Left lung (tissue), 10 donors: Measurements from ENCODE around the gene DEAF1. TPM values are rescaled to one million over a fixed set of nuclear protein-coding genes. Genes with fewer than 3 reads are reported as not detected.

Source experiments
- ATAC-seq: fragments of 200-7000 bp; cut with Tn5 transposase; one replicate; pipeline ENCODE4 v1.9.1; 2020; ENCODE audit warnings: moderate library complexity
- DNase-seq, 4 donors: peaks; one replicate each; pipeline ENCODE4 v3.0.0-alpha.2; 2013 to 2020
- H3K27ac ChIP-seq, 2 donors: fragments of 200-600 bp; sonication (generic) in 1 of 2; one replicate each; pipeline versions ENCODE4 v1.5.0 to v1.8.0; 2020 to 2021
- H3K27me3 ChIP-seq, 2 donors: fragments of 200-600 bp; sonication (generic) in 1 of 2; one replicate each; pipeline versions ENCODE4 v1.5.0 to v1.8.0; 2020 to 2021
- H3K36me3 ChIP-seq, 2 donors: fragments of 200-600 bp; sonication (generic) in 1 of 2; one replicate each; pipeline versions ENCODE4 v1.5.0 to v1.8.0; 2020 to 2021
- H3K4me1 ChIP-seq, 2 donors: fragments of 200-600 bp; one replicate each; pipeline ENCODE4 v1.8.0; 2021
- H3K4me3 ChIP-seq, 2 donors: fragments of 200-600 bp; sonication (generic) in 1 of 2; one replicate each; pipeline versions ENCODE4 v1.5.0 to v1.8.0; 2020 to 2021; ENCODE audit warnings: mild to moderate bottlenecking in 1 of 2
- H3K9me3 ChIP-seq, 2 donors: fragments of 200-600 bp; sonication (generic) in 1 of 2; one replicate each; pipeline versions ENCODE4 v1.5.0 to v1.8.0; 2020 to 2021
- intact Hi-C, 2 donors: fragments of 100-400 bp; cut with DNase I; formaldehyde crosslinking; loops; one replicate each; pipeline versions ENCODE4 v1.11.2 to v1.14.2; 2022
- polyA plus RNA-seq, 6 donors: library from polyadenylated mRNA; unstranded; fragments of 120-200 nt; gene quantifications; one replicate each; pipeline ENCODE4 v1.2.1, GENCODE V29; 2013; ENCODE audit not compliant: insufficient read length in 6 of 6
- total RNA-seq, 2 donors: library from RNA; stranded (reverse); fragmentation: NEBNext Ultra II Directional; extraction: Animal tissue kit (Norgen Biotek cat#: 25700); gene quantifications; one replicate each; pipeline ENCODE4 v1.2.1, GENCODE V29; 2021
- TF ChIP-seq, protein P1 (sequence below), 2 donors: fragments of 200-600 bp; sonication (generic) in 1 of 2; IDR thresholded peaks; one replicate each; pipeline versions ENCODE4 v1.5.0 to v1.8.0; 2021; ENCODE audit warnings: antibody characterized with exemption in 2 of 2
- donor health status: DM: no; HTN: yes; CAD: no.
- donor health status: DM: no; HTN: no; CAD: no.

The DEAF1 gene
- total and polyA plus RNA-seq, 8 donors, result 28.3 to 52.9 (median 38.4) TPM

GRCh38 chr11:636511-637332, 58.3 kb downstream of the DEAF1 start, which contains the start of gene DRD4:
Gene DRD4 (plus strand): TSS chr11:637269. CDS start chr11:637305, 36 bp downstream.
- ATAC-seq (peak; percentile 66), DNase-seq (peak in 2 of 4 donors; percentile 27 to 72)
- intact Hi-C loops, result no loop called here
- TF ChIP-seq, protein P1, sequence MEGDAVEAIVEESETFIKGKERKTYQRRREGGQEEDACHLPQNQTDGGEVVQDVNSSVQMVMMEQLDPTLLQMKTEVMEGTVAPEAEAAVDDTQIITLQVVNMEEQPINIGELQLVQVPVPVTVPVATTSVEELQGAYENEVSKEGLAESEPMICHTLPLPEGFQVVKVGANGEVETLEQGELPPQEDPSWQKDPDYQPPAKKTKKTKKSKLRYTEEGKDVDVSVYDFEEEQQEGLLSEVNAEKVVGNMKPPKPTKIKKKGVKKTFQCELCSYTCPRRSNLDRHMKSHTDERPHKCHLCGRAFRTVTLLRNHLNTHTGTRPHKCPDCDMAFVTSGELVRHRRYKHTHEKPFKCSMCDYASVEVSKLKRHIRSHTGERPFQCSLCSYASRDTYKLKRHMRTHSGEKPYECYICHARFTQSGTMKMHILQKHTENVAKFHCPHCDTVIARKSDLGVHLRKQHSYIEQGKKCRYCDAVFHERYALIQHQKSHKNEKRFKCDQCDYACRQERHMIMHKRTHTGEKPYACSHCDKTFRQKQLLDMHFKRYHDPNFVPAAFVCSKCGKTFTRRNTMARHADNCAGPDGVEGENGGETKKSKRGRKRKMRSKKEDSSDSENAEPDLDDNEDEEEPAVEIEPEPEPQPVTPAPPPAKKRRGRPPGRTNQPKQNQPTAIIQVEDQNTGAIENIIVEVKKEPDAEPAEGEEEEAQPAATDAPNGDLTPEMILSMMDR (IDR thresholded peaks at IDR 0.05), result no peak
- Histone ChIP-seq H3K4me3 (peak within 1 kb of the TSS in 1 of 2 donors; percentile 20), H3K36me3 (peaks cover 0 to 1% of the 10 kb centered on the region in 2 donors), H3K4me1 (peaks cover 3 to 32% of the 10 kb centered on the region in 2 donors), H3K9me3 (no peaks in the 10 kb centered on the region), H3K27me3 (peaks cover 39 to 57% of the 10 kb centered on the region in 2 donors), H3K27ac (no peak within 1 kb of the TSS)

DNA sequence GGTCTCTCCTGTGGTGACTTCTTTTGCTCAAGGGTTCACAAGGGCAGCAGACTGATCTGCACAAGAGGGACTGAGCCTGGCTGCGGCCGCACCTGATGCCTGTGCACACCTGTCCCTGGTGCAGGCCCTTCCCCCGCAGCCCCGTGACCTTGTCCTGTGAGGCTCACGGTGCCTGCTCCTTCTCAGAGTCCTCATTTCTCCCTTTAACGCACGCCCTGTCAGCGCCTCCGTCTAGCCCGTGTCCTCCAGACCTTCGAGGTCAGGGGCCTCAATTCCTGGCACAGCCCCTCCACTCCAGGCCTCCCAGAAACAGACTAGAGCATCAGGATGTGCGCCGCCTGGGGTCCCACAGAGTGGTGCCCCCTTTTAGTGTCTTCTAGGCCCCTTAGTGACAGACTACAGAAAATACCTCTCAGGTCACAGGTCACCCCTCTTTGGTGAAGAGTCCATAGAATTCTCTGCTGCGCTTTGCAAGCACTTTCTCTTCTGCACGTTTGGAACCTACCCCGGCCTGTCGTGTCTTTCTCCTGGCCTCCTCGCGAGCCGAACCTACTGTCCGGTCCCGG, 59.0 kb downstream of the DEAF1 start:
- no peak for ATAC-seq
- intact Hi-C loops, result no loop called here

DNA sequence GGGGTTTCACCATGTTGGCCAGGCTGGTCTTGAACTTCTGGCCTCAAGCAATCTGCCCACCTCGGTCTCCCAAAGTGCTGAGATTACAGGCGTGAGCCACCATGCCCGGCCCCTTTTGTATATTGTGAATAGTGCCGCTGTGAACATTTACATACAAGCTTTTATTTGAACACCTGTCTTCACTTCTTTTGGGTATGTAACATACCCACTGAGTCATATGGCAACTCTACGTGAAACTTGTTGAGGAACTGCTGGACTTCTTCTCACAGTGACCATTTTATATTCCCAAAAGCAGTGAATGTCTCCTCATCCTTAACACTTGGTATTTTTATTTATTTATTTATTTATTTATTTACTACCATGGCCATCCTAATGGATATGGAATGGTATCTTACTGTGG, 64.2 kb downstream of the DEAF1 start:
- Histone ChIP-seq H3K36me3 (no peaks in the 10 kb centered on the region), H3K4me1 (peaks cover 0 to 2% of the 10 kb centered on the region in 2 donors), H3K9me3 (no peaks in the 10 kb centered on the region), H3K27me3 (peaks cover 10 to 31% of the 10 kb centered on the region in 2 donors), H3K27ac (no peak overlapping the region), H3K4me3 (no peak overlapping the region)
- TF ChIP-seq, protein P1 (IDR thresholded peaks at IDR 0.05), result no peak
- no peak for ATAC-seq
- DNase-seq, result no peak
- intact Hi-C loops, result no loop called here

More for the DNA sequence above, 59.0 kb downstream of the DEAF1 start:
- H3K27me3 ChIP-seq, result peaks cover 39 to 55% of the 10 kb centered on the region in 2 donors
- peaks cover 3 to 30% of the 10 kb centered on the region in 2 donors for H3K4me1 ChIP-seq
- DNase-seq, result no peak
- no peaks in the 10 kb centered on the region for H3K9me3 ChIP-seq
- H3K27ac ChIP-seq, result no peak overlapping the region
- no peak overlapping the region for H3K4me3 ChIP-seq
- no peaks in the 10 kb centered on the region for H3K36me3 ChIP-seq
- TF ChIP-seq, protein P1 (IDR thresholded peaks at IDR 0.05), result no peak

DNA sequence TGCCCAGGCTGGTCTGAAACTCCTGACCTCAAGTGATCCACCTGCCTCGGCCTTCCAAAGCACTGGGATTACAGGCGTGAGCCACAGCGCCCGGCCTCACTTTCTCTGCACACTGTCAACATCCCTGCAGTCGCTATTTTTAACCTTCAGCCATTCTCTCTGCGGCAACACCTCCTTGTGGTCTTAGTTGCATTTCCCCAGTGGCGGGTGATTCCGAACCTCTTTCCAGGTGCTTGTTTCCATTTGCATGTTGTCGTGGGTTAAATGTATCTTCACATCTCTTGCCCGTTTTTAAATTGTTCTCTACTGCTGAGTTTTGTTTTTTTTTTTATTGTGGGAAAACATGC, 65.8 kb downstream of the DEAF1 start:
- no peaks in the 10 kb centered on the region for H3K9me3 ChIP-seq
- DNase-seq (no peak), ATAC-seq (no peak)
- TF ChIP-seq, protein P1 (IDR thresholded peaks at IDR 0.05), result no peak
- H3K27ac ChIP-seq, result no peak overlapping the region
- peaks cover 14 to 44% of the 10 kb centered on the region in 2 donors for H3K27me3 ChIP-seq
- H3K4me1 ChIP-seq, result peaks cover 0 to 2% of the 10 kb centered on the region in 2 donors
- H3K36me3 ChIP-seq, result no peaks in the 10 kb centered on the region
- no peak overlapping the region for H3K4me3 ChIP-seq
- intact Hi-C loops, result no loop called here

DNA sequence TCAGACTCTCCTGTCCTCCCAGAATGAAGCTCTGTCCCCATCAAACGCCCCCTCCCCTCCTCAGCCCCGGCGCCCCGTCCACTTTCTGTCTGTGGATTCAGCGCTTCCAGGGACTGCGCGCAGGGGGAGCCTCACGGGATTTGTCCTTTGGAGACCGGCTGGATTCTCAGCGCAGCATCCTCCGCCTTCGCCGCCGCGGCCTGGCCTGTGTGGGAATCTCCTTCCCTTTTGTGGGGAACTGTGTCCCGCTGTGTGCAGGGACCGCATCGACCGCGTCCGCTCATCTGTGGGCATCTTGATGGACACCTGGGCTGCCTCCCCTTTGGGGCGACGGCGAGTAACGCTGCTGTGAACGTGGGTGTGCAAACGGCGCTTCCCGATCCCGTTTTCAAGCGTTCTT, 67.0 kb downstream of the DEAF1 start:
- Histone ChIP-seq H3K9me3 (no peaks in the 10 kb centered on the region), H3K36me3 (no peaks in the 10 kb centered on the region), H3K4me1 (peaks cover 0 to 2% of the 10 kb centered on the region in 2 donors), H3K27me3 (peaks cover 14 to 46% of the 10 kb centered on the region in 2 donors), H3K27ac (no peak overlapping the region), H3K4me3 (no peak overlapping the region)
- ATAC-seq, result no peak
- peak in 1 of 4 donors; percentile 78 for DNase-seq
- intact Hi-C loops, result no loop called here
- TF ChIP-seq, protein P1 (IDR thresholded peaks at IDR 0.05), result no peak
